AG09309 (cell line): ENCODE measurements around the gene DACH1.

Source experiments
- DNase-seq: peaks from one replicate; pipeline ENCODE4 v3.0.0-alpha.2; 2010; ENCODE audit warnings: low read depth
- H3K4me3 ChIP-seq: 2 replicates; pipeline ENCODE4 v1.5.1; 2011; ENCODE audit warnings: mild to moderate bottlenecking, low read depth, low read length, moderate library complexity; ENCODE audit not compliant: control insufficient read depth
- TF ChIP-seq, protein P1 (sequence below): IDR thresholded peaks from 2 replicates; pipeline ENCODE4 v1.5.1; 2011; ENCODE audit warnings: mild to moderate bottlenecking, low read depth, low read length, inconsistent platforms; ENCODE audit not compliant: insufficient read depth, control insufficient read depth; ENCODE audit errors: missing control alignments

The DACH1 gene

GRCh38 chr13:71503781-71504180 is 363.2 kb downstream of the DACH1 start:
- DNase-seq, result no peak
- no peak overlapping the region for H3K4me3 ChIP-seq
- TF ChIP-seq, protein P1, sequence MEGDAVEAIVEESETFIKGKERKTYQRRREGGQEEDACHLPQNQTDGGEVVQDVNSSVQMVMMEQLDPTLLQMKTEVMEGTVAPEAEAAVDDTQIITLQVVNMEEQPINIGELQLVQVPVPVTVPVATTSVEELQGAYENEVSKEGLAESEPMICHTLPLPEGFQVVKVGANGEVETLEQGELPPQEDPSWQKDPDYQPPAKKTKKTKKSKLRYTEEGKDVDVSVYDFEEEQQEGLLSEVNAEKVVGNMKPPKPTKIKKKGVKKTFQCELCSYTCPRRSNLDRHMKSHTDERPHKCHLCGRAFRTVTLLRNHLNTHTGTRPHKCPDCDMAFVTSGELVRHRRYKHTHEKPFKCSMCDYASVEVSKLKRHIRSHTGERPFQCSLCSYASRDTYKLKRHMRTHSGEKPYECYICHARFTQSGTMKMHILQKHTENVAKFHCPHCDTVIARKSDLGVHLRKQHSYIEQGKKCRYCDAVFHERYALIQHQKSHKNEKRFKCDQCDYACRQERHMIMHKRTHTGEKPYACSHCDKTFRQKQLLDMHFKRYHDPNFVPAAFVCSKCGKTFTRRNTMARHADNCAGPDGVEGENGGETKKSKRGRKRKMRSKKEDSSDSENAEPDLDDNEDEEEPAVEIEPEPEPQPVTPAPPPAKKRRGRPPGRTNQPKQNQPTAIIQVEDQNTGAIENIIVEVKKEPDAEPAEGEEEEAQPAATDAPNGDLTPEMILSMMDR, result no peak

DNA sequence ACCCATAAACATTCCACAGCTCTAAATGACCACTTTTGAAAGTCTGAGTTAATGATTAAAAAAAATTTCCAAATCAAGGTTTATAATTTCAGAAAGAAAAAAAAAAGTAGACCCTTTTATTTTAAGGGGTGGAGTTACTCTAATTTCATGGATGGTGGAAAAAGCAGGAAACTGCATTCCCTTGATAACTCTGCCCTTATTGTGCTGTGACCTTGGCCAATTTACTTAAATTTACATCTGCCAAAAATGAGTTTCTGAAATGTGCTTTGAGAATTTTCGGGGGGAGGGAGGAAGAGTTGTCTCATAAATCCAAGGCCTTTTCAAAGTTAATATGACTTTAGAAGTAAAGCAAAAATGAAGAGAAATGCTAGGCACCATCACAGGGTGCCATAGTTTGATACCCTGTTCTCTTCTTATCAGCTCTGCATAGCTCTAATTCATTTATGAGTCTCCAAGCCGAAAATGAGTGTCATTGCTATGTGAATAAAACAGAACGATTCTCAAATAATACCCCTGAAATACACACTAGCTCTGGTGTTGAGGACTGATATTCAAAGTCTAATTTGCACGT is 367.0 kb downstream of the DACH1 start:
- H3K4me3 ChIP-seq, result no peak overlapping the region
- TF ChIP-seq, protein P1, result no peak
- no peak for DNase-seq

- DNase-seq, result no peak
- no peak overlapping the region for H3K4me3 ChIP-seq
Measured at GRCh38 chr13:71499235-71499634, 367.8 kb downstream of the DACH1 start.

GRCh38 chr13:71493189-71493588 is 373.8 kb downstream of the DACH1 start:
- no peak for DNase-seq
- TF ChIP-seq, protein P1, result no peak
- H3K4me3 ChIP-seq, result no peak overlapping the region

More at GRCh38 chr13:71499235-71499634, 367.8 kb downstream of the DACH1 start:
- TF ChIP-seq, protein P1, result no peak

DNA sequence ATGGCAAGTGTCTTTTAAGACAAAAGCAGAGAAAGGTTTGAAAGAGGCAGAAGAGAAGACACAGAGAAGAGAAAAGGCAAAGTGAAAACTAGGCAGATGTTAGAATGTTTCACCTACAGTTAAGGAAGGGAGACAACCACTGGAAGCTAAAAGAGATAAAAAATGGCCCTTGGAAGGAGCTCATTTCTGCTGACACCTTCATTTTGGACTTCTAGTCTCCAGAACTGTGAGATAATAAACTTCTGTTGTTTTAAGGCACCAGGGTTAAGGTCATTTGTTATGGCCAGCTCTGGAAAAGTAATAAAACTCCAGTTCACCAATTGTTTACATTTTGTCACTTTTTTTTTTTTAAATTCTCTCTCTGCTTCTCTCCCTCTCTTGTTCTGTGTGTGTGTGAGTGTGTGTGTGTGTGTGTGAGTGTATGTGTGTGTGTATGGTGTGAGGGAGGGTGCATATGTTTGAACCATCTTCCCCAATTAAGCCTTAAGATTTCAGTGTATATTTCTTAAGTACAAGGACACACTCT is 374.6 kb downstream of the DACH1 start:
- DNase-seq, result no peak
- H3K4me3 ChIP-seq, result no peak overlapping the region
- TF ChIP-seq, protein P1, result no peak

DNA sequence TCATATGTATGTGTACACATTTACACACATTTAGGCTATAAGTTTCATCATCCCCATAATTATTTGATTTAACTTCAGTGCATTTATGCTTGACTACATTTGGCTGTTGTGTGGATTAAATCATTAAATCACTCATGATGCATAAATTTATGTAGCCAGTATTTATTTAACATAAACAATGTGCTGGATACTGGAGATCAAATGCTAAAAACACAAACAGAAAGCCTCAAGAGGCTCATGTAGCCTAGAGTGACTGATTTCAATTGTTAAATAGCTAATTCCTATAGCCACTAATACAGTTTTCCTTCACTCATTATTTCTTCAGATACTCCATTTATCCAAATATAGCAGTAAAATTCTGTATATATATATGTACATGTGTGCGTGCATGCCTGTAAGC is 376.0 kb downstream of the DACH1 start:
- no peak overlapping the region for H3K4me3 ChIP-seq
- DNase-seq, result no peak
- TF ChIP-seq, protein P1, result no peak
